ENCODE measurements around the gene GNG3. TPM values are rescaled to one million over a fixed set of nuclear protein-coding genes. Genes with fewer than 3 reads are reported as not detected.
A peak's percentile ranks its signal among the peaks of the same experiment; 100 is the strongest.

Gene GNG3
- total RNA-seq, 1 experiment from 2014 or later: not detected

GRCh38 chr11:62705880-62706849, 1.3 kb upstream of the GNG3 start:
- RAD21 ChIA-PET (ENCODE audit: low non-redundant PET in 1 of 2, low total read pairs in 2 of 2, uncharacterized antibody in 2 of 2, unreplicated experiment in 2 of 2): no interaction called here
- TSS peak; percentile 20 for BruUV-seq (replicated peaks)
- TF ChIP-seq, protein P1, sequence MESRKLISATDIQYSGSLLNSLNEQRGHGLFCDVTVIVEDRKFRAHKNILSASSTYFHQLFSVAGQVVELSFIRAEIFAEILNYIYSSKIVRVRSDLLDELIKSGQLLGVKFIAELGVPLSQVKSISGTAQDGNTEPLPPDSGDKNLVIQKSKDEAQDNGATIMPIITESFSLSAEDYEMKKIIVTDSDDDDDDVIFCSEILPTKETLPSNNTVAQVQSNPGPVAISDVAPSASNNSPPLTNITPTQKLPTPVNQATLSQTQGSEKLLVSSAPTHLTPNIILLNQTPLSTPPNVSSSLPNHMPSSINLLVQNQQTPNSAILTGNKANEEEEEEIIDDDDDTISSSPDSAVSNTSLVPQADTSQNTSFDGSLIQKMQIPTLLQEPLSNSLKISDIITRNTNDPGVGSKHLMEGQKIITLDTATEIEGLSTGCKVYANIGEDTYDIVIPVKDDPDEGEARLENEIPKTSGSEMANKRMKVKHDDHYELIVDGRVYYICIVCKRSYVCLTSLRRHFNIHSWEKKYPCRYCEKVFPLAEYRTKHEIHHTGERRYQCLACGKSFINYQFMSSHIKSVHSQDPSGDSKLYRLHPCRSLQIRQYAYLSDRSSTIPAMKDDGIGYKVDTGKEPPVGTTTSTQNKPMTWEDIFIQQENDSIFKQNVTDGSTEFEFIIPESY (IDR thresholded peaks at IDR 0.05; ENCODE audit: extremely low read depth, insufficient replicate concordance, low read length): peak; percentile 40
- TF ChIP-seq YY1 (IDR thresholded peaks at IDR 0.05; ENCODE audit: extremely low read depth, insufficient replicate concordance, low read depth, low read length) (no peak), CTCF (IDR thresholded peaks at IDR 0.05 in 2 of 3, conservative IDR thresholded peaks at IDR 0.05 in 1 of 3; ENCODE audit: borderline replicate concordance in 1 of 3, insufficient read depth in 1 of 3, low read depth in 2 of 3, low read length in 2 of 3) (no peak), SP1 (IDR thresholded peaks at IDR 0.05; ENCODE audit: low read depth) (0 out of 2 replicates have a peak, but pooled peaks have one; percentile 35), POLR2AphosphoS5 (IDR thresholded peaks at IDR 0.05; ENCODE audit: low read depth, low read length) (peak; percentile 92), SRF (IDR thresholded peaks at IDR 0.05; ENCODE audit: low read depth) (no peak), ZNF274 (IDR thresholded peaks at IDR 0.05; ENCODE audit: low read depth, low read length) (no peak), TCF7L2 (IDR thresholded peaks at IDR 0.05; ENCODE audit: borderline replicate concordance, extremely low read depth, insufficient read depth, insufficient read length) (peak; percentile 68), EGR1 (IDR thresholded peaks at IDR 0.05; ENCODE audit: low read depth) (no peak), CEBPB (IDR thresholded peaks at IDR 0.05; ENCODE audit: low read depth) (no peak), EZH2 (IDR thresholded peaks at IDR 0.05) (no peak), ELF1 (IDR thresholded peaks at IDR 0.05; ENCODE audit: borderline replicate concordance, low read depth) (peak; percentile 62; the same call in 1 of the 2 replicates), ZFX (IDR thresholded peaks at IDR 0.05) (no peak), CBX3 (IDR thresholded peaks at IDR 0.05; ENCODE audit: low read depth) (no peak), JUND (IDR thresholded peaks at IDR 0.05) (peak; percentile 34; the same call in 1 of the 2 replicates)
- TF ChIP-seq, protein P2, sequence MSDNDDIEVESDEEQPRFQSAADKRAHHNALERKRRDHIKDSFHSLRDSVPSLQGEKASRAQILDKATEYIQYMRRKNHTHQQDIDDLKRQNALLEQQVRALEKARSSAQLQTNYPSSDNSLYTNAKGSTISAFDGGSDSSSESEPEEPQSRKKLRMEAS (IDR thresholded peaks at IDR 0.05): peak; percentile 48; the same call in 1 of the 2 replicates
- TF ChIP-seq, protein P3, sequence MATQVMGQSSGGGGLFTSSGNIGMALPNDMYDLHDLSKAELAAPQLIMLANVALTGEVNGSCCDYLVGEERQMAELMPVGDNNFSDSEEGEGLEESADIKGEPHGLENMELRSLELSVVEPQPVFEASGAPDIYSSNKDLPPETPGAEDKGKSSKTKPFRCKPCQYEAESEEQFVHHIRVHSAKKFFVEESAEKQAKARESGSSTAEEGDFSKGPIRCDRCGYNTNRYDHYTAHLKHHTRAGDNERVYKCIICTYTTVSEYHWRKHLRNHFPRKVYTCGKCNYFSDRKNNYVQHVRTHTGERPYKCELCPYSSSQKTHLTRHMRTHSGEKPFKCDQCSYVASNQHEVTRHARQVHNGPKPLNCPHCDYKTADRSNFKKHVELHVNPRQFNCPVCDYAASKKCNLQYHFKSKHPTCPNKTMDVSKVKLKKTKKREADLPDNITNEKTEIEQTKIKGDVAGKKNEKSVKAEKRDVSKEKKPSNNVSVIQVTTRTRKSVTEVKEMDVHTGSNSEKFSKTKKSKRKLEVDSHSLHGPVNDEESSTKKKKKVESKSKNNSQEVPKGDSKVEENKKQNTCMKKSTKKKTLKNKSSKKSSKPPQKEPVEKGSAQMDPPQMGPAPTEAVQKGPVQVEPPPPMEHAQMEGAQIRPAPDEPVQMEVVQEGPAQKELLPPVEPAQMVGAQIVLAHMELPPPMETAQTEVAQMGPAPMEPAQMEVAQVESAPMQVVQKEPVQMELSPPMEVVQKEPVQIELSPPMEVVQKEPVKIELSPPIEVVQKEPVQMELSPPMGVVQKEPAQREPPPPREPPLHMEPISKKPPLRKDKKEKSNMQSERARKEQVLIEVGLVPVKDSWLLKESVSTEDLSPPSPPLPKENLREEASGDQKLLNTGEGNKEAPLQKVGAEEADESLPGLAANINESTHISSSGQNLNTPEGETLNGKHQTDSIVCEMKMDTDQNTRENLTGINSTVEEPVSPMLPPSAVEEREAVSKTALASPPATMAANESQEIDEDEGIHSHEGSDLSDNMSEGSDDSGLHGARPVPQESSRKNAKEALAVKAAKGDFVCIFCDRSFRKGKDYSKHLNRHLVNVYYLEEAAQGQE (IDR thresholded peaks at IDR 0.05; ENCODE audit: low read depth): no peak

More at GRCh38 chr11:62705880-62706849, 1.3 kb upstream of the GNG3 start:
- Histone ChIP-seq H3K9me3 (ENCODE audit: control insufficient read depth in 1 of 2, insufficient read depth in 1 of 2, low read depth in 1 of 2, low read length in 2 of 2) (no peaks in the 10 kb centered on the region), H3K4me1 (ENCODE audit: control insufficient read depth in 1 of 2, insufficient read depth in 2 of 2, low read length in 2 of 2) (peaks cover 5 to 20% of the 10 kb centered on the region in 2 experiments), H3K27me3 (ENCODE audit: insufficient read depth, low read length) (no peaks in the 10 kb centered on the region), H2AFZ (ENCODE audit: low read depth, low read length, poor library complexity, severe bottlenecking) (no peak overlapping the region), H4K20me1 (ENCODE audit: insufficient read depth) (no peaks in the 10 kb centered on the region), H3K9ac (ENCODE audit: low read length) (peak overlapping the region; percentile 84), H3K36me3 (ENCODE audit: control insufficient read depth in 1 of 2, insufficient read depth in 2 of 2, low read length in 2 of 2) (peaks cover 10 to 33% of the 10 kb centered on the region in 2 experiments; a peak in 3 of 4 replicates), H3K79me2 (ENCODE audit: insufficient read depth, low read length) (peaks cover 12% of the 10 kb centered on the region), H3K4me2 (ENCODE audit: low read length) (peak overlapping the region; percentile 85), H3K9me2 (ENCODE audit: insufficient read depth) (no peaks in the 10 kb centered on the region), H3K4me3 (replicated peaks in 1 of 2; ENCODE audit: low read depth in 1 of 2, low read length in 2 of 2) (peak overlapping the region; percentile 50 to 75), H3K27ac (ENCODE audit: low read depth, low read length) (peak overlapping the region; percentile 80)
- ATAC-seq (peak; percentile 95), DNase-seq (ENCODE audit: low read depth, low spot score) (peak; percentile 63)
- intact Hi-C loops (cut with micrococcal nuclease): no loop called here
- ChIA-PET CTCF (interaction anchor here (0.9 to 1.5 kb wide), 5 partner anchors 12 to 311 kb away, joined by 3 to 7 read pairs (median 4); partner anchors contain the start of gene TTC9C), POLR2A (interaction anchor here (0.9 to 2.3 kb wide), 5 partner anchors 17 to 132 kb away, joined by 3 to 6 read pairs (median 3); partner anchors contain the start of genes C11orf98, CSKMT, EEF1G and HNRNPUL2)

Measured in HCT116 (cell line).